Measurements from ENCODE around the gene EID3.

GRCh38 chr12:104292872-104293794 lies 10.4 kb upstream of the EID3 start:
- no peak for TF ChIP-seq CTCF (conservative IDR thresholded peaks at IDR 0.05; ENCODE audit: low read depth in 2 of 2)
- no peak for TF ChIP-seq JUNB (IDR thresholded peaks at IDR 0.05; ENCODE audit: unreplicated experiment)
- TF ChIP-seq EZH2 (IDR thresholded peaks at IDR 0.05; ENCODE audit: low read depth, unreplicated experiment) = no peak
- TF ChIP-seq EZH2phosphoT487 (IDR thresholded peaks at IDR 0.05; ENCODE audit: unreplicated experiment) = no peak
- TF ChIP-seq ETS1 (IDR thresholded peaks at IDR 0.05) = no peak
- no peak for TF ChIP-seq CREB1 (CRISPR knock-in tag; IDR thresholded peaks at IDR 0.05; ENCODE audit: low read depth)
- no peak for TF ChIP-seq POLR2AphosphoS5 (IDR thresholded peaks at IDR 0.05; ENCODE audit: low read depth)
- TF ChIP-seq REST (IDR thresholded peaks at IDR 0.05; ENCODE audit: unreplicated experiment) = no peak
- no peak for TF ChIP-seq ZNF331 (CRISPR knock-in tag; IDR thresholded peaks at IDR 0.05; ENCODE audit: low read depth)
- no peak for TF ChIP-seq NANOG (IDR thresholded peaks at IDR 0.05; ENCODE audit: borderline replicate concordance)
- no peak for TF ChIP-seq ZNF114 (CRISPR knock-in tag; IDR thresholded peaks at IDR 0.05)
- no peak for TF ChIP-seq ZNF462 (CRISPR knock-in tag; IDR thresholded peaks at IDR 0.05)
- TF ChIP-seq STAT1 (IDR thresholded peaks at IDR 0.05; ENCODE audit: unreplicated experiment) = no peak

Data from GM23338 (cell line).